Measurements from ENCODE around the gene OSCAR. TPM values are rescaled to one million over a fixed set of nuclear protein-coding genes. Genes with fewer than 3 reads are reported as not detected.

The OSCAR gene
- total and polyA plus RNA-seq, 4 donors = 0.44 to 1.8 (median 1.4) TPM

DNA sequence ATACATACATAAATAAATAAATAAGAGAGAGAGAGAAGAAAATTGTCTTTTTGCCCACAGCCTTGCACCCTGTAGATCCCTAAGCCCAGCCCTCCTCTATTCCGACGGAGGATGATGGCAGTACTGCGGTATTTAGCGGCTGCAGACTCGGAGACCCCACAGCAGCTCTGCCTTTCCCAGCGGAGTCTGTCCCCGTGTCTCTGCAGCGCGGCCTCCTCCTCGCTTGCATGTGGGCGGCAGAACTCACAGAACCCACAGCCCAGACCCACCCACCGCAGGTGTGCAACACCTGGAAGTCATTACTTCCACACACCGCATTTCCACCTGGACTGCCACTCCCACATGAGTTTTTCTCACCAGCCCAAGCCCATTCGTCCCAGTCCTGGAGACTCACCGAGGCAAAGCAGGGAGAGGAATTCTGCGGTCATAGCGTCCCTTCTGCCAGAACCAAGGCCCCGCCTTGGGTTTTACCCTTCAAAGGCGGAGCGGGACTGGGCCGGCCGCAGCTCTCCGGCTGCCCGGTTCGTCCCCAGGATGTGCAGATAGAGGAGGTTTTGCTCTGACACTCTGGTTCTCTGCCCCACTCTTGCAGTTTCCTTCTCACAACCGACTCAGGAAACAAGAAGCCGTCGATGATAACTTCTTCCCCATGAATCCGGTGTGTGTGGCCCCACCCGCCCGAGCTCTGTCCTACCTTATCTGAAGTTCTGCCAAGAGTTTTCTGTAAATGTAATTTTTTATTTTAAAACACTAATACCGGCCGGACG lies 37.1 kb downstream of the OSCAR start, which contains the start of gene VSTM1:
VSTM1 (minus strand) TSS at position 548 of the 767 bp plus-strand sequence; CDS start at position 428, 120 bp downstream.
- no peaks in the 10 kb centered on the region for H3K36me3 ChIP-seq (ENCODE audit: control insufficient read depth, insufficient read depth, low read length)
- 77% methylated on average over 22 of the region's 34 CpGs for WGBS (ENCODE audit: insufficient coverage)
- DNase-seq (ENCODE audit: low read depth in 4 of 6, low spot score in 6 of 6) = no peak
- H3K27ac ChIP-seq (ENCODE audit: low read depth, low read length) = no peak within 1 kb of the TSS
- no peaks in the 10 kb centered on the region for H3K4me1 ChIP-seq (ENCODE audit: control insufficient read depth, insufficient read depth, low read length)
- no peaks in the 10 kb centered on the region for H3K27me3 ChIP-seq (ENCODE audit: control insufficient read depth, insufficient read depth, low read length)
- H3K4me3 ChIP-seq (ENCODE audit: low read depth, low read length) = no peak within 1 kb of the TSS
- no peaks in the 10 kb centered on the region for H3K9me3 ChIP-seq (ENCODE audit: control insufficient read depth, insufficient read depth, low read length)

DNA sequence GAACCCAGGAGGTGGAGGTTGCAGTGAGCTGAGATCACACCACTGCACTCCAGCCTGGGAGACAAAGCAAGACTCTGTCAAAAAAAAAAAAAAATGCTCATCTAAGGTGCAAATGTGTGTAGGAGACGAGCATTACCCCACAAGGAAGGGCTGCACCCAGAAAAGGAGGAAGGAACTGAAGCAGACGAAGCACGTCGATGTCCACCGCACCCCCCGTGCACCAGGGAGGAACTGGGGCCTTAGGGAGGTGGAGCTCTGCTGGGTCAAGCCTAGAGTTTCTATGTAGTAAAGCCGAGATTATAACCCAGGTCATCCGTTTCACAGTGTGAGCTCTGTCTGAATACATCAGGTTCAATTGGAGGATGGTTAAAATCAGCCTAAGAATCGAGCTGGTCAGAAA lies 38.0 kb downstream of the OSCAR start:
- Histone ChIP-seq H3K27ac (ENCODE audit: low read depth, low read length) (no peak overlapping the region), H3K36me3 (ENCODE audit: control insufficient read depth, insufficient read depth, low read length) (no peaks in the 10 kb centered on the region), H3K27me3 (ENCODE audit: control insufficient read depth, insufficient read depth, low read length) (no peaks in the 10 kb centered on the region), H3K9me3 (ENCODE audit: control insufficient read depth, insufficient read depth, low read length) (no peaks in the 10 kb centered on the region), H3K4me1 (ENCODE audit: control insufficient read depth, insufficient read depth, low read length) (no peaks in the 10 kb centered on the region), H3K4me3 (ENCODE audit: low read depth, low read length) (no peak overlapping the region)
- no peak for DNase-seq (ENCODE audit: low read depth in 4 of 6, low spot score in 6 of 6)
- WGBS (ENCODE audit: insufficient coverage) = 75% methylated on average over 9 of the region's 9 CpGs

DNA sequence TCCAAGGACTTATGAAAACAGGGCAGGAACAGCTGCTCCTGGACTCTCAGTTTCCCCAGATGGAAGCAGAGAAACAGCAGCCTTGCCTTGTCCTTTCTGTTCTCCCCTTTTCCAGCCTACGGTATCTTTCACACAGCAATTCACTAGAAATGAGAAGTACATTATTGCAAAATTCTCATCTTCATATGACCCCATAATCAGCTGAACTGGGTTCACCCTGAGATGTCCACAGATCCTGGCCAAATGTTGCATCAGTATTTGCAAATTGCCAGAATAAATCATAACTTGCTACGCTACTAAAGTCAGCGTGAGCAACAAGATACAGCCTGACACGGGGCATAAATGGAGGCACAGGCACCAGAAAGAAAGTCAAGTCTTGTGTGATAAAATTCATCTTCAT lies 53.0 kb downstream of the OSCAR start:
- Histone ChIP-seq H3K4me1 (ENCODE audit: control insufficient read depth, insufficient read depth, low read length) (no peaks in the 10 kb centered on the region), H3K9me3 (ENCODE audit: control insufficient read depth, insufficient read depth, low read length) (no peaks in the 10 kb centered on the region), H3K27ac (ENCODE audit: low read depth, low read length) (no peak overlapping the region), H3K27me3 (ENCODE audit: control insufficient read depth, insufficient read depth, low read length) (peaks cover 8% of the 10 kb centered on the region), H3K36me3 (ENCODE audit: control insufficient read depth, insufficient read depth, low read length) (no peaks in the 10 kb centered on the region), H3K4me3 (ENCODE audit: low read depth, low read length) (no peak overlapping the region)
- 89% methylated on average over 3 of the region's 4 CpGs for WGBS (ENCODE audit: insufficient coverage)
- DNase-seq (ENCODE audit: low read depth in 4 of 6, low spot score in 6 of 6) = no peak

DNA sequence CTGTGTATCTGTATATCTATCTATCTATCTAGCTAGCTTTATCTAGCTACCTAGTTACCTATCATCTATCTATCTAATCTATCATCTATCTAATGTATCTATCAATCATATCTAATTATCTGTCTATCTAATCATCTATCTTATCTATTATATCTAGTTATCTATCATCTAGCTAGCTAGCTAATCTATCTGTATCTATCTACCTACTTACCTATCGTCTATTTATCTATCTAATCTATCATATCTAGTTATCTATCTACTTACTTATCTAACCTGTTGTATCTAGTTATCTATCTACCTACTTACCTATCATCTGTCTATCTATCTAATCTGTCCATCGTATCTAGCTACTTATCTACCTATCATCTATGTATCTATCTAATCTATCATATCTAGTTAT lies 54.8 kb downstream of the OSCAR start:
- H3K36me3 ChIP-seq (ENCODE audit: control insufficient read depth, insufficient read depth, low read length) = no peaks in the 10 kb centered on the region
- WGBS (ENCODE audit: insufficient coverage) = no CpG with 5 or more reads among the region's 2 CpGs
- DNase-seq (ENCODE audit: low read depth in 4 of 6, low spot score in 6 of 6) = no peak
- no peaks in the 10 kb centered on the region for H3K9me3 ChIP-seq (ENCODE audit: control insufficient read depth, insufficient read depth, low read length)
- no peak overlapping the region for H3K4me3 ChIP-seq (ENCODE audit: low read depth, low read length)
- peaks cover 8% of the 10 kb centered on the region for H3K27me3 ChIP-seq (ENCODE audit: control insufficient read depth, insufficient read depth, low read length)
- no peaks in the 10 kb centered on the region for H3K4me1 ChIP-seq (ENCODE audit: control insufficient read depth, insufficient read depth, low read length)
- H3K27ac ChIP-seq (ENCODE audit: low read depth, low read length) = no peak overlapping the region

Other genes starting within 250 kb of the OSCAR start
- 10 to 100 TPM; 18.2 to 18.7 TPM for gene MYADM, start 232.9 kb downstream of the OSCAR start, total RNA-seq
- gene MYADM, start 232.9 kb downstream of the OSCAR start, polyA plus RNA-seq (ENCODE audit: insufficient read length in 2 of 2) = 10 to 100 TPM; 54.5 to 80.3 TPM
- gene PRKCG, start 218.6 kb downstream of the OSCAR start, total RNA-seq = 1 to 10 TPM; 1.0 to 2.9 TPM
- gene PRKCG, start 218.6 kb downstream of the OSCAR start, polyA plus RNA-seq (ENCODE audit: insufficient read length in 2 of 2) = 1 to 10 TPM; 5.2 to 7.5 TPM
- gene CACNG7, start 191.5 kb downstream of the OSCAR start, total RNA-seq = 1 to 10 TPM; 5.1 to 9.7 TPM
- 100 to 1,000 TPM; 129 to 139 TPM for gene CACNG7, start 191.5 kb downstream of the OSCAR start, polyA plus RNA-seq (ENCODE audit: insufficient read length in 2 of 2)
- 1 to 10 TPM; 1.2 to 4.4 TPM for gene CACNG8, start 137.9 kb downstream of the OSCAR start, total RNA-seq
- 10 to 100 TPM; 17.8 to 23.9 TPM for gene CACNG8, start 137.9 kb downstream of the OSCAR start, polyA plus RNA-seq (ENCODE audit: insufficient read length in 2 of 2)
- gene CACNG6, start 109.2 kb downstream of the OSCAR start, total RNA-seq = under 1 TPM; 0.20 to 0.94 TPM
- gene CACNG6, start 109.2 kb downstream of the OSCAR start, polyA plus RNA-seq (ENCODE audit: insufficient read length in 2 of 2) = 1 to 10 TPM; 2.3 to 2.4 TPM
- gene VSTM1, start 36.9 kb downstream of the OSCAR start, total RNA-seq = 1 to 10 TPM in 1 of 2 donors, under 1 TPM in 1; 0.28 to 1.8 TPM
- 1 to 10 TPM in 1 of 2 donors, under 1 TPM in 1; 0.41 to 1.1 TPM for gene VSTM1, start 36.9 kb downstream of the OSCAR start, polyA plus RNA-seq (ENCODE audit: insufficient read length in 2 of 2)
- under 1 TPM in 1 of 2 donors, not detected in 1; 0.50 TPM for gene TARM1, start 19.4 kb downstream of the OSCAR start, total RNA-seq
- gene TARM1, start 19.4 kb downstream of the OSCAR start, polyA plus RNA-seq (ENCODE audit: insufficient read length in 2 of 2) = under 1 TPM in 1 of 2 donors, not detected in 1; 0.17 TPM
- 100 to 1,000 TPM in 1 of 2 donors, 1 to 10 TPM in 1; 8.4 to 277 TPM for gene NDUFA3, start 2.1 kb upstream of the OSCAR start, total RNA-seq
- gene NDUFA3, start 2.1 kb upstream of the OSCAR start, polyA plus RNA-seq (ENCODE audit: insufficient read length in 2 of 2) = 100 to 1,000 TPM; 203 to 241 TPM
- gene TFPT, start 14.9 kb upstream of the OSCAR start, total RNA-seq = 10 to 100 TPM in 1 of 2 donors, 1 to 10 TPM in 1; 8.4 to 20.1 TPM
- gene TFPT, start 14.9 kb upstream of the OSCAR start, polyA plus RNA-seq (ENCODE audit: insufficient read length in 2 of 2) = 10 to 100 TPM; 28.4 to 34.5 TPM
- gene PRPF31, start 15.0 kb upstream of the OSCAR start, total RNA-seq = 10 to 100 TPM; 26.9 to 54.4 TPM
- 10 to 100 TPM; 69.9 to 72.4 TPM for gene PRPF31, start 15.0 kb upstream of the OSCAR start, polyA plus RNA-seq (ENCODE audit: insufficient read length in 2 of 2)
- gene CNOT3, start 37.0 kb upstream of the OSCAR start, total RNA-seq = 10 to 100 TPM in 1 of 2 donors, 1 to 10 TPM in 1; 7.2 to 14.4 TPM
- gene CNOT3, start 37.0 kb upstream of the OSCAR start, polyA plus RNA-seq (ENCODE audit: insufficient read length in 2 of 2) = 10 to 100 TPM; 59.0 to 62.9 TPM
- 10 to 100 TPM in 1 of 2 donors, 1 to 10 TPM in 1; 3.7 to 13.3 TPM for gene LENG1, start 58.9 kb upstream of the OSCAR start, total RNA-seq
- gene LENG1, start 58.9 kb upstream of the OSCAR start, polyA plus RNA-seq (ENCODE audit: insufficient read length in 2 of 2) = 10 to 100 TPM; 11.8 to 11.9 TPM
- 1 to 10 TPM in 1 of 2 donors, under 1 TPM in 1; 0.50 to 2.1 TPM for gene TMC4, start 72.4 kb upstream of the OSCAR start, total RNA-seq
- gene TMC4, start 72.4 kb upstream of the OSCAR start, polyA plus RNA-seq (ENCODE audit: insufficient read length in 2 of 2) = 1 to 10 TPM; 2.8 to 4.2 TPM
- 10 to 100 TPM; 31.6 to 32.8 TPM for gene MBOAT7, start 88.8 kb upstream of the OSCAR start, total RNA-seq
- 100 to 1,000 TPM; 109 to 112 TPM for gene MBOAT7, start 88.8 kb upstream of the OSCAR start, polyA plus RNA-seq (ENCODE audit: insufficient read length in 2 of 2)
- gene TSEN34, start 90.5 kb upstream of the OSCAR start, total RNA-seq = 10 to 100 TPM; 24.6 to 43.6 TPM
- 10 to 100 TPM; 49.1 to 53.0 TPM for gene TSEN34, start 90.5 kb upstream of the OSCAR start, polyA plus RNA-seq (ENCODE audit: insufficient read length in 2 of 2)
- gene RPS9, start 100.1 kb upstream of the OSCAR start, total RNA-seq = 1,000 to 10,000 TPM; 1,598 to 1,602 TPM
- 1,000 to 10,000 TPM; 1,091 to 1,368 TPM for gene RPS9, start 100.1 kb upstream of the OSCAR start, polyA plus RNA-seq (ENCODE audit: insufficient read length in 2 of 2)
- 1 to 10 TPM; 1.7 to 5.1 TPM for gene LILRB3, start 122.2 kb upstream of the OSCAR start, total RNA-seq
- under 1 TPM; 0.59 to 0.86 TPM for gene LILRB3, start 122.2 kb upstream of the OSCAR start, polyA plus RNA-seq (ENCODE audit: insufficient read length in 2 of 2)
- under 1 TPM; 0.33 to 0.99 TPM for gene LILRA6, start 142.0 kb upstream of the OSCAR start, total RNA-seq
- gene LILRA6, start 142.0 kb upstream of the OSCAR start, polyA plus RNA-seq (ENCODE audit: insufficient read length in 2 of 2) = under 1 TPM; 0.53 to 0.67 TPM
- 1 to 10 TPM; 2.4 to 4.0 TPM for gene LILRB5, start 156.5 kb upstream of the OSCAR start, total RNA-seq
- 1 to 10 TPM in 1 of 2 donors, under 1 TPM in 1; 0.84 to 2.5 TPM for gene LILRB5, start 156.5 kb upstream of the OSCAR start, polyA plus RNA-seq (ENCODE audit: insufficient read length in 2 of 2)
- gene LILRB2, start 180.3 kb upstream of the OSCAR start, total RNA-seq = 1 to 10 TPM in 1 of 2 donors, under 1 TPM in 1; 0.61 to 1.6 TPM
- under 1 TPM; 0.43 to 0.54 TPM for gene LILRB2, start 180.3 kb upstream of the OSCAR start, polyA plus RNA-seq (ENCODE audit: insufficient read length in 2 of 2)
- 1 to 10 TPM in 1 of 2 donors, under 1 TPM in 1; 0.50 to 3.2 TPM for gene LILRA5, start 212.4 kb upstream of the OSCAR start, total RNA-seq
- gene LILRA5, start 212.4 kb upstream of the OSCAR start, polyA plus RNA-seq (ENCODE audit: insufficient read length in 2 of 2) = under 1 TPM in 1 of 2 donors, not detected in 1; 0.54 TPM
- 1 to 10 TPM in 1 of 2 donors, under 1 TPM in 1; 0.50 to 1.4 TPM for gene LILRA4, start 238.4 kb upstream of the OSCAR start, total RNA-seq
- gene LILRA4, start 238.4 kb upstream of the OSCAR start, polyA plus RNA-seq (ENCODE audit: insufficient read length in 2 of 2) = 1 to 10 TPM in 1 of 2 donors, under 1 TPM in 1; 0.38 to 1.7 TPM

Data from spinal cord (tissue), 10 donors.